ENCODE measurements around the gene CEP170B.

GRCh38 chr14:104931771-104932675 is 67.0 kb downstream of the CEP170B start:
- TF ChIP-seq PPARA (CRISPR knock-in tag; IDR thresholded peaks at IDR 0.05; ENCODE audit: borderline replicate concordance) (no peak), ZFP3 (CRISPR knock-in tag; IDR thresholded peaks at IDR 0.05) (no peak)

Measured in SK-N-SH treated with all-trans-retinoic acid at 6 μM for 48 hours (cell line).